ENCODE data around the gene KCNIP4.

KCNIP4 gene

DNA sequence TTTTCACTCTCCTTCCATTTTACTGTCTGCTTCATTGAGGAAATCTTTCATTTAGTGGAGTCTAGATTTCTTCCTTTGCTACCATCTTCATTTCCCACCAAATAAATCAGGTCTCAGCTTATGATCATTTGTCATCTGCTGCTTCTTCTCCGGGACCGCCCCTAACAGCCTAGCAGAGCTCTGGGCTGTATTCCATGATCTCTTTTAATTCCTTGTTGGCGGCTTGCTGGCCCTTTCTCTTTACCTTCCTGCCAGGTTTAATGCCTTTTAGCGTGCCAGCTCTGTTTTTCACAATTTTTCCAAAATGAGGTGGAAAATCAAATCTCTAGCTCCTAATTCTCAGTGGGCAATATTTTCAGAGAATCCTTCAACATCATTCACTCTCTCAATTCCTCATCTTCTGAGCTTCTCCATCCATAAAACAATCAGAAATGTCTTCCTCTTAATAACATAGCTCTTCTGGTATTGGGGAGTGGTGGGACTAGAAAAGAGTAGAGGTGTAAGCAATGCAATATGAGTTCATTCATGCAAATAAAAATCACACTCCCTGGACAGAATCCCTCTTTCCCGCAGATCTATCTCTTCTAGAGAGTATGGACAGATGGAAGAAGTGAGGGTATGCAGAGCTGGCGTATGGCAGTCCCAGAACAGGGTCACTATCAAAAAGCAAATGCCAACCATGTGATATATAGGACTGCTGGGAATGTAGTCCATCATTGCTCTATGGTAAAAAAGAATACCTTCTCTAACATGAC lies 491.3 kb downstream of the KCNIP4 start:
- Mint-ChIP-seq H3K4me1 (ENCODE audit: low read depth) (no peaks in the 10 kb centered on the region), H3K27ac (no peak overlapping the region), H3K27me3 (ENCODE audit: low read depth) (no peaks in the 10 kb centered on the region), H3K4me3 (no peak overlapping the region), H3K9me3 (no peaks in the 10 kb centered on the region), H3K36me3 (ENCODE audit: low read depth) (no peaks in the 10 kb centered on the region)

DNA sequence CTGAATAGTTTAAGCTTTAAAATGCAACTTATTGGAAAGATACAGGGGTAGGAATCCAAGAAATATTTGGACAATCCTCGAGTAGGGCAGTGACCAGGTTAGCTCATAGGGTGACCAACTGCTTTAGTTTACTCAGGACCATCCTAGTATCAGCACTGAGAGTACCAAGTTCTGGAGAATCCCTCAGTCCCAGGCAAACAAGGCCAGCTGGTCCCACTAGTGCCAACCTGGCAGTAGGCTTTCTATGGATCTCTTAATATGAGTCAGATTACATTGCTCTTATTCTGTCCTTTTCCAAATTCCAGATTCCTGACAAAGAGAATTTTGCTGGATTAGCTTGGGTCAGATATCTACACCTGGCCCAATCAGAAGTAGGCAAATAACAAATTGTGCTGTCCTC lies 493.7 kb downstream of the KCNIP4 start:
- Mint-ChIP-seq H3K36me3 (ENCODE audit: low read depth) (no peaks in the 10 kb centered on the region), H3K9me3 (no peaks in the 10 kb centered on the region), H3K4me1 (ENCODE audit: low read depth) (no peaks in the 10 kb centered on the region), H3K4me3 (no peak overlapping the region), H3K27ac (no peak overlapping the region), H3K27me3 (ENCODE audit: low read depth) (no peaks in the 10 kb centered on the region)

DNA sequence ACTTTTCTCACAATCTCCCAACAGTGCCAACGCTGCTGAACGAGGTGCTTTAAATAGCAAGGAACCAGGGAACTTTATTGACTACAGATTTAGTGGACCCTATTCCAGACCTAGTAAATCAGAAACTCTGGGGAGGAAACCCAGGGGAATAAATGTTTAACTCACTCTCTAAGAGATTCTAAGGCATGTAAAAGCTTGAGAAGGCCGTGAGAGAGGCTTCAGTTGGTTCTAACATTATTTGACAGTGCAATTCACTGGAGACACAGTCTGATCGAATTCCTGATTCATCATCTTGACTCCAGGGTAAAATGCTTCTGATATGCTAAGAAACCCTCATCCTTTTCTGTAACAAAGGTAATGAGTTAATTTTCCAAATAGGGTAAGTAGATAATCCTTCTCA lies 494.4 kb downstream of the KCNIP4 start:
- no peaks in the 10 kb centered on the region for H3K27me3 Mint-ChIP-seq (ENCODE audit: low read depth)
- no peaks in the 10 kb centered on the region for H3K36me3 Mint-ChIP-seq (ENCODE audit: low read depth)
- H3K9me3 Mint-ChIP-seq: no peaks in the 10 kb centered on the region
- no peaks in the 10 kb centered on the region for H3K4me1 Mint-ChIP-seq (ENCODE audit: low read depth)
- H3K4me3 Mint-ChIP-seq: no peak overlapping the region
- H3K27ac Mint-ChIP-seq: no peak overlapping the region

DNA sequence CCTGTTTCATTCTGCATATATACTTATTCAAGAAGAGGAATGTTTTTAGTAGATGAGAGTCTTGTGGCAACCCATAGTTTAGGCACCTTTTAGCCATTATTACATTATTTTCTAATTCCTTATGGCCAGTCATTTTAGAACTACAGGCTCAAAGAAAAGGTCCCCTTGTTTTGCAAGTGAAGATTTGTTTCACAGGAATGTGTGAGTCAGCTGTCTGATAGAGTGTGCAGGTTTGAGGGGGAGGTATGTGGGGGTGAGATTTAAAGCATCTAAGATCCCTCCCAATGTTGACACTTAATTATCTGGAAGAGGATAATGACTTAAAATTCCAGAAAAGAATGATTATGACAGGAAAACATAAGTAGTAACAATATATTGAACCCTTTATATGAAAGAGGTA lies 495.6 kb downstream of the KCNIP4 start:
- no peak overlapping the region for H3K27ac Mint-ChIP-seq
- no peaks in the 10 kb centered on the region for H3K36me3 Mint-ChIP-seq (ENCODE audit: low read depth)
- H3K4me1 Mint-ChIP-seq (ENCODE audit: low read depth): no peaks in the 10 kb centered on the region
- H3K9me3 Mint-ChIP-seq: no peaks in the 10 kb centered on the region
- no peak overlapping the region for H3K4me3 Mint-ChIP-seq
- no peaks in the 10 kb centered on the region for H3K27me3 Mint-ChIP-seq (ENCODE audit: low read depth)

DNA sequence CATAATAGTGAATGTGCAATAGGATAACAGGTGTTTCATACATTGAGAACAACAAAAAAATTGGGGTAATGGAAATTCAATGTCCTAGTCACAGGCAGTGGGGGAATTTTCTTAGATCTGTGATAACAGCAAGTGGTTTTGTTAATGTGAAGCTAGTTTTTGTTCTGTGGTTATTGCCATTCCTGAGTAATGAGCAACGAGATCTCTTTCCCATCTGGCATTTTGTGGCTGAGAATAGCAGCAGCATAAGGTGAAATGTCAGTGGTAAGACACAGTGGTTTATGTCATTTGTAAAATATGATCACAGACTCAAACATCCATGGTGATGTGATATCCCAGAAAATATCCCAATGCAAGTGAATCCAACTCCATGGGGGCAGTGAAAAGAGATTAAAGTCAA lies 497.5 kb downstream of the KCNIP4 start:
- Mint-ChIP-seq H3K9me3 (no peaks in the 10 kb centered on the region), H3K4me3 (no peak overlapping the region), H3K36me3 (ENCODE audit: low read depth) (no peaks in the 10 kb centered on the region), H3K4me1 (ENCODE audit: low read depth) (no peaks in the 10 kb centered on the region), H3K27ac (no peak overlapping the region), H3K27me3 (ENCODE audit: low read depth) (no peaks in the 10 kb centered on the region)

DNA sequence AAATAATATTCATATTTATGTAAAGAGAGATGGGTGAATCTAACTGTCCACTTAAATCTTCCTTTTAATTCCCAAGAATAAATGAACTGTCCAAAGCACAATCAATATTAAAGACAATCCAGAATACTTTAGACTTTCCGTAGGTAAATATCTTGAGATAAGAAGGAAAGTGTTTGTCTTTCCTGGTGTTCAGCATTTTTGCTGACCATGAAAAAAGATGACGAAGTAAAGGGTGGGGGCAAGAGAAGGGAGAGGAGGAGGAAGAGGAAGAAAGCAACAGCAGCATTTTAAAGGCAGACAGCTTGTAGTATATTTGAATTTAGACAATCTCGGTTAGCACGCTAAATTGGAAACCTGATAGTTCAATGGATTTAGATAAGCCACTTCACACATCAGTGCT lies 498.2 kb downstream of the KCNIP4 start:
- Mint-ChIP-seq H3K4me3 (no peak overlapping the region), H3K27ac (no peak overlapping the region), H3K9me3 (no peaks in the 10 kb centered on the region), H3K27me3 (ENCODE audit: low read depth) (no peaks in the 10 kb centered on the region), H3K36me3 (ENCODE audit: low read depth) (no peaks in the 10 kb centered on the region), H3K4me1 (ENCODE audit: low read depth) (no peaks in the 10 kb centered on the region)

DNA sequence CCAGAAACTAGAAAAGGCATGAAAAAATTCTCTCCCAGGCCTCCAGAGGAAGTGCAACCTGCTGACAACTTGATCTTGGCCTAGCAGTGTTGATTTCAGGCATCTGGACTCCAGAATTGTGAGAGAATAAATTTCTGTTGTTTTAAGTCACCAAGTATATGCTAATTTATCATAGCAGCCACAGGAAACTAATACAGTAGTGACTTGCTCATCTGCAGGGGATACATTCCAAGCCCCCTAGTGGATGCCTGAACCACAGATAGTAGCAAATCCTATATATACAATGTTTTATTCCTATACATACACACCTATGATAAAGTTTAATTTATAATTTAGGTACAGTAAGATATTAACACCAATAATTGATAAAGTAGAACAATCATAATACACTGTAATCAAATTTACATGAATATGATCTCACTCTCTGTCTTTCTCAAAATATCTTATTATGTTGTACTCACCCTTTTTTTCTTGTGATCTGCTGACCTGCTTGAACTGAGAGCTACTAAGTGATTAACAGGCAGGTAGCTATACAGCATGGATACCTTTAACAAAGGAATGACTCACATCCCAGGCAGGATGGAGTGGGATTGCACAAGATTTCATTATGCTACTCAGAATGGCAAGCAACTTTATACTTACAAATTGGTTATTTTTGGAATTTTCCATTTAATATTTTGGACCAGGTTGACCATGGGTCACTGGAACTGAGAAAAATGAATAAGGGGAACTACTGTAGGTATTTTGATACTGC lies 501.1 kb downstream of the KCNIP4 start:
- no peaks in the 10 kb centered on the region for H3K4me1 Mint-ChIP-seq (ENCODE audit: low read depth)
- H3K9me3 Mint-ChIP-seq: peaks cover 3% of the 10 kb centered on the region
- H3K27me3 Mint-ChIP-seq (ENCODE audit: low read depth): no peaks in the 10 kb centered on the region
- no peak overlapping the region for H3K4me3 Mint-ChIP-seq
- no peak overlapping the region for H3K27ac Mint-ChIP-seq
- no peaks in the 10 kb centered on the region for H3K36me3 Mint-ChIP-seq (ENCODE audit: low read depth)

DNA sequence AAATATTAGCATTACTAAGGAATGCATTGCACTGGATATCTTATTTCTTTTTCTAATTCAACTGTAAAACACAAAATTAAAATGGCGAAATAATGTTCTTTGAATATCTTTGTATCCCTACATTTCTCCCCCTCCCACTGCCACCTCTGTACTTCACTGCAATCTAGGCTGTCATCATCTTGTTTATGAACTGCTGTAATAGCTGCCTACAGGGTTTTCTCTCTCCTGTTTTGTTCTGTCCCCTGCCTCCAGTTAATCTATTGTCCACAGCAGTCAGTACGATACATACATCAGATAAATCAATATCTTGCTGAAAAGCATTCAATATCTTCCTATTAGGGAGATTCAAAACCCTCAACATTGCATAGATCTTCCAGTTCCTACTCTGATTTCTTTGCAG lies 528.4 kb downstream of the KCNIP4 start:
- H3K4me1 Mint-ChIP-seq (ENCODE audit: low read depth): no peaks in the 10 kb centered on the region
- no peaks in the 10 kb centered on the region for H3K27me3 Mint-ChIP-seq (ENCODE audit: low read depth)
- H3K36me3 Mint-ChIP-seq (ENCODE audit: low read depth): no peaks in the 10 kb centered on the region
- no peak overlapping the region for H3K4me3 Mint-ChIP-seq
- no peak overlapping the region for H3K27ac Mint-ChIP-seq
- no peaks in the 10 kb centered on the region for H3K9me3 Mint-ChIP-seq

DNA sequence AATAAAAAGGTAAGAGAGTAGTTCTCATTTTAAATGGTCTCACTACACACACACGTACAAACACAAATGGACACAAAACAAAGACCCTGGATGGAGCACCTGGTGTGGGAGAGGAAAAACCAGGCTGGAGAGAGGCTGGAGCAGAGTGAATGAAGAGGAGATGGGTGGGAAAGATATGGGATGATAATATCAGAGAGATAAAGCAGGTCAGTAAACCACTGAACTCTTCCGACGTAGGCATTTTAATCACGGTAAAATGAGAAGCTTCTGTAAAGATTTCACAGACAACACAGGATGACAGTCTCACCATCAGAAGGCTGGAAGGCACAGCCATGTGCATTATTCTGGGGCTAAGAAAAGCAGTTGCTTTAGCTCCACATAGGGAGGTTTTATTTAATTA lies 532.8 kb downstream of the KCNIP4 start:
- H3K9me3 Mint-ChIP-seq: peaks cover 7% of the 10 kb centered on the region
- H3K36me3 Mint-ChIP-seq (ENCODE audit: low read depth): no peaks in the 10 kb centered on the region
- H3K4me3 Mint-ChIP-seq: no peak overlapping the region
- no peaks in the 10 kb centered on the region for H3K27me3 Mint-ChIP-seq (ENCODE audit: low read depth)
- H3K4me1 Mint-ChIP-seq (ENCODE audit: low read depth): no peaks in the 10 kb centered on the region
- H3K27ac Mint-ChIP-seq: no peak overlapping the region

DNA sequence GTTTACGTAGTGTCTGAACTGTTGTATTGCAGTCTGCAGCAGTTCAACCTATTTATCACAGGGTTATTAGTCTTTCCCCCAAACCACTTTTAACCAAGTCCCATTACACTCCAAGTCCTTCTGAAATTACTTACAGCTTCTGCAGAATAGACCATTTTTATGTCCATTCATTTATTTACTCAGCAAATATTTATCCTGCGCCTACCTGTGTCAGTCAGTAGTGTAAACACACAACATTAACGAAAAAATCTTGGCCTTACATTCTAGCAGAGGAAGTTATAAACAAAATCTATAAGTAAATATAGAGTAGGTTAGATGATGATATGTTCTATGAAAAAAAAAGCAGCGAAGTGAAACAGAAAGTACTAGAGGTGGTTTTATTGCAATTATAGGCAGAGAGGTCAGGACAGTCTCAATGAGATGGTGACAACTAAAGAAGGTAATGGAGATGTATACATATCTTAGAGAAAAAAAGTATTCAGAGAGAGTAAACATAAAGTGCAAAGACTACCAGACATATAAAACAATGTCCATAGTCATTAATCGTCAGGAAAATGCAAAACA lies 534.7 kb downstream of the KCNIP4 start:
- Mint-ChIP-seq H3K4me1 (ENCODE audit: low read depth) (no peaks in the 10 kb centered on the region), H3K36me3 (ENCODE audit: low read depth) (no peaks in the 10 kb centered on the region), H3K9me3 (peaks cover 10% of the 10 kb centered on the region), H3K27me3 (ENCODE audit: low read depth) (no peaks in the 10 kb centered on the region), H3K27ac (no peak overlapping the region), H3K4me3 (no peak overlapping the region)

DNA sequence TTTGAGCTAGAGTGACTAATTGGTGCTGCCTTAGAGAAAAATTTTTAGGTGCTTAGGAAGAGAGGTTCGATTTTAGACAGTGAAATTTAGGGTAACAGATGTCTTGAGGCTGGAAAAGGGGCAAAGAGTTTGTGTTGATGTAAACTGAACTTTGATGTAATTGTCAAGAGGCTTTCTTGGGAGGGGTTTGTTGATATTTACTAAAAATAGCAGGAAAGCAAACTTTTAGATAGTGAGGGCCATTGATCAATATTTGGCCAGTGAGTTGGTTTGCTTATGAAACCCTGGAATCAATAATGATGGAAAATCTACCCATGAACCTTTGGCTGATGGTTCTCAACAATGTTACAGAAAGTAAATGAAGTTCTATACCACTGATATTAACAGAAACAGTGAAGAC lies 537.5 kb downstream of the KCNIP4 start:
- H3K36me3 Mint-ChIP-seq (ENCODE audit: low read depth): no peaks in the 10 kb centered on the region
- H3K4me1 Mint-ChIP-seq (ENCODE audit: low read depth): no peaks in the 10 kb centered on the region
- H3K27me3 Mint-ChIP-seq (ENCODE audit: low read depth): no peaks in the 10 kb centered on the region
- H3K9me3 Mint-ChIP-seq: peaks cover 14% of the 10 kb centered on the region
- no peak overlapping the region for H3K27ac Mint-ChIP-seq
- H3K4me3 Mint-ChIP-seq: no peak overlapping the region

DNA sequence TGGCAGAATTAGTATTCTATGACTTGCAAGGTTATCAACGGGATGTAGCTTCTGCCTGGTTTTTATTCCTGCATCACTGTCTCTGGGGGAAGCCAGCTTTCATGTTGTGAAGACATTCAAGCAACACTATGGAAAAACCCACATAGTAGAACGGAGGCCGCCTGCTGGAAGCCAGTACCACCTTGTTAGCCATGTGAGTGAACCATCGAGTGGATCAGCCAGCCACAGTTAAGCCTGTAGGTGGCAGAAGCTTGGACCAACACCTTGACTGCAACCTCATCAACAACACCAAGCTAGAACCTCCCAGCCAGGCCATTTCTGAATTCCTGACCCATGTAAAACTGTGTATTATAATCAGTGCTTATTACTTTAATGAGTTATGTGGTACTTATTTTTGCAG lies 538.2 kb downstream of the KCNIP4 start:
- no peaks in the 10 kb centered on the region for H3K4me1 Mint-ChIP-seq (ENCODE audit: low read depth)
- no peak overlapping the region for H3K27ac Mint-ChIP-seq
- peaks cover 14% of the 10 kb centered on the region for H3K9me3 Mint-ChIP-seq
- H3K4me3 Mint-ChIP-seq: no peak overlapping the region
- H3K27me3 Mint-ChIP-seq (ENCODE audit: low read depth): no peaks in the 10 kb centered on the region
- no peaks in the 10 kb centered on the region for H3K36me3 Mint-ChIP-seq (ENCODE audit: low read depth)

DNA sequence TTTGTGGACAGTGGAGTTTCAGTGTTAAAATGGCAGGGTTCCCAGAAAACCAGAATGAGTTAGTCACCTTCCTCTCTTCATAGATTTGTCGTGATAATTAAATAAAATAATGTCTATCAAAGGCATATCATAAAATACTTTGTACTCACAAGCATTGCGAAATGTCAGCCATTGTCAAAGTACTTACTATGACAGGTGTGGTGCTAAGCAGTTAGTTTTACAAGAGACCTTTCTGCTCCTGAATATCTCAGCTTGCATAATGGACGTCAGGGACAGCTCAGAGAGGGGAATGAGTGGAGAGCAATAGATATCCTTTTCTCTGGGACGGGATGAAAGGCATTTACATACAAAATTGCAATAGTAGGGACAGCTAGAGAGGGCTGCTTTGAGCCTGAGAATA lies 560.9 kb downstream of the KCNIP4 start:
- H3K27me3 Mint-ChIP-seq (ENCODE audit: low read depth): no peaks in the 10 kb centered on the region
- peaks cover 15% of the 10 kb centered on the region for H3K9me3 Mint-ChIP-seq
- no peaks in the 10 kb centered on the region for H3K4me1 Mint-ChIP-seq (ENCODE audit: low read depth)
- H3K4me3 Mint-ChIP-seq: no peak overlapping the region
- no peak overlapping the region for H3K27ac Mint-ChIP-seq
- H3K36me3 Mint-ChIP-seq (ENCODE audit: low read depth): no peaks in the 10 kb centered on the region

DNA sequence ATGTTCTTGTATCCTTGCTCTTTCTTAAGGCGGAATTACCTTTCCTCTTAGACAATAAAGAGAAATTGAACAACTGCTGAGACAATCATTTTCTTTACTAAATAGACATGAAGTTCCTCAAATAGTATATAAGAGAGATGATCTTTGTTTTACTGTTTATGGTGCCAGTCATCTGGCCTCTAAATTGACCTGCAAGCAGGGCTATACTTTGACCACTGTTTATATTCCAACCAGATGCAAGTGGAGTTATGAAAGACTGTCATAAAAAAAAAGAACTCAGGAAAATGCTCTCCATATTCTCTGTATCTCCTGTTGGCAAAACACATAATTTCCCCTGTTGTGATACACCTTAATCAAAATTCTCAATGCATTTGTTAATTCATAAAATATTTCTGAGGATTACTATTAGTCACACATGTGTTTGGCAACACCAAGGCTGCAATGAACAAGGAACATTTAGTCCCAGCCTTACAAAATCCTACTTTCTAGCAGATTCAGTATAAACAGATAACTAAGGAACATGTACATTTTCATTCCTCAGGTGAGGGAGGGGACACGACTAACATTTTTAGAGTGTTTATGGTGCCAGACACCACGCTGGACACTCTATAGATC lies 562.3 kb downstream of the KCNIP4 start:
- no peaks in the 10 kb centered on the region for H3K36me3 Mint-ChIP-seq (ENCODE audit: low read depth)
- no peak overlapping the region for H3K27ac Mint-ChIP-seq
- H3K4me1 Mint-ChIP-seq (ENCODE audit: low read depth): no peaks in the 10 kb centered on the region
- H3K9me3 Mint-ChIP-seq: peaks cover 9% of the 10 kb centered on the region
- no peaks in the 10 kb centered on the region for H3K27me3 Mint-ChIP-seq (ENCODE audit: low read depth)
- H3K4me3 Mint-ChIP-seq: no peak overlapping the region

DNA sequence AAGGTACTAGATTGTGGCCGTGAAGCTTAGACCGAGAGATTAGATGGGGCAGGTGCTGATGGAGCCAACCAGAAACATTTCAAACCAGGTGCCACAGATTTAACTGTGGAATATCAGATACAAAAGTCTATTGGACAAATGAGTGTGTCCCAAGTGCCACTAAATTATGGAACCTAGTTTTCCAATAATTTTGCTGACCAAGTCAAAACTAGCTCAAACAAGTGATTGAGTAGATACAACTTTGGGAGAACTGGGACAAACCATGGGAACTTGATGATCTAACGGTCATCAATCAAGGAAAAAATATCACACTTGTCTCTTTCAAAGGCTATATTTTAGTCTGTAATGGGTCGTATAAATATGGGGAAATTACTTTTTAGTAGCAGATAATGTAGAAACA lies 562.9 kb downstream of the KCNIP4 start:
- H3K9me3 Mint-ChIP-seq: peaks cover 9% of the 10 kb centered on the region
- H3K27ac Mint-ChIP-seq: no peak overlapping the region
- no peak overlapping the region for H3K4me3 Mint-ChIP-seq
- H3K27me3 Mint-ChIP-seq (ENCODE audit: low read depth): no peaks in the 10 kb centered on the region
- H3K4me1 Mint-ChIP-seq (ENCODE audit: low read depth): no peaks in the 10 kb centered on the region
- no peaks in the 10 kb centered on the region for H3K36me3 Mint-ChIP-seq (ENCODE audit: low read depth)
